CD4-positive, CD25-positive, alpha-beta regulatory T cell (primary cell): ENCODE measurements around the gene SDCCAG8. TPM values are rescaled to one million over a fixed set of nuclear protein-coding genes. Genes with fewer than 3 reads are reported as not detected.

Experiments used
- ATAC-seq, 2 donors: fragments of 150-1000 bp; cut with Tn5 transposase; one replicate each; pipeline ENCODE4 v1.10.0; 2021; ENCODE audit warnings: low read depth in 2 of 2, moderate number of reproducible peaks in 2 of 2, moderate library complexity in 1 of 2
- DNase-seq, 3 donors: peaks; one replicate each; pipeline versions ENCODE4 v3.0.0 to v3.0.0-alpha.2; 2012 to 2022; ENCODE audit warnings: mixed read lengths in 1 of 3
- H3K27ac ChIP-seq: one replicate; pipeline ENCODE4 v1.7.0; 2013; ENCODE audit warnings: mild to moderate bottlenecking, low read length; ENCODE audit not compliant: insufficient read depth, poor library complexity, severe bottlenecking
- H3K27me3 ChIP-seq: one replicate; pipeline ENCODE4 v1.7.0; 2013; ENCODE audit warnings: low read length; ENCODE audit not compliant: control insufficient read depth, insufficient read depth
- H3K36me3 ChIP-seq: one replicate; pipeline ENCODE4 v1.7.0; 2013; ENCODE audit warnings: mild to moderate bottlenecking, low read length, moderate library complexity; ENCODE audit not compliant: control insufficient read depth, insufficient read depth
- H3K4me1 ChIP-seq: 2 replicates; pipeline ENCODE4 v1.7.0; 2013; ENCODE audit warnings: mild to moderate bottlenecking, low read length; ENCODE audit not compliant: insufficient read depth, control insufficient read depth, poor library complexity, severe bottlenecking
- H3K4me3 ChIP-seq: one replicate; pipeline ENCODE4 v1.7.0; 2013; ENCODE audit warnings: low read depth, mild to moderate bottlenecking, low read length, moderate library complexity
- H3K9me3 ChIP-seq, 2 experiments: 1 replicate in 1 of 2; 2 replicates in 1 of 2; pipeline ENCODE4 v1.7.0; 2013; ENCODE audit warnings: low read length in 2 of 2, mild to moderate bottlenecking in 1 of 2, moderate library complexity in 1 of 2; ENCODE audit not compliant: control insufficient read depth in 2 of 2
- H3K27ac Mint-ChIP-seq, 3 donors: one replicate each; pipeline ENCODE4 v1.8.0; 2020 to 2022; ENCODE audit warnings: mild to moderate bottlenecking in 3 of 3, mixed read lengths in 3 of 3, moderate library complexity in 2 of 3
- H3K27me3 Mint-ChIP-seq: one replicate; pipeline ENCODE4 v1.8.0; 2022; ENCODE audit warnings: mild to moderate bottlenecking, mixed read lengths
- H3K36me3 Mint-ChIP-seq: one replicate; pipeline ENCODE4 v1.8.0; 2020; ENCODE audit warnings: mixed read lengths
- H3K4me1 Mint-ChIP-seq, 4 donors: one replicate each; pipeline ENCODE4 v1.8.0; 2020 to 2022; ENCODE audit warnings: mixed read lengths in 4 of 4, mild to moderate bottlenecking in 1 of 4
- H3K4me3 Mint-ChIP-seq, 4 donors: one replicate each; pipeline ENCODE4 v1.8.0; 2020 to 2022; ENCODE audit warnings: mild to moderate bottlenecking in 4 of 4, mixed read lengths in 4 of 4, moderate library complexity in 3 of 4
- H3K9me3 Mint-ChIP-seq, 7 donors: one replicate each; pipeline ENCODE4 v1.8.0; 2020 to 2022; ENCODE audit warnings: mixed read lengths in 7 of 7, mild to moderate bottlenecking in 3 of 7, moderate library complexity in 2 of 7
- polyA plus RNA-seq, 4 donors: library from polyadenylated mRNA; unstranded; fragments of 300-500 nt; fragmentation: Illumina TruSeq; gene quantifications; one replicate each; pipeline ENCODE4 v1.2.3, GENCODE V29; 2021
- total RNA-seq: library from RNA; stranded (reverse); gene quantifications from one replicate; pipeline ENCODE4 v1.2.3, GENCODE V29; 2022

Gene SDCCAG8
- total and polyA plus RNA-seq, 5 donors from 2014 or later, result 19.4 to 28.5 (median 22.7) TPM

- Histone ChIP-seq H3K27me3 (no peaks in the 10 kb centered on the region), H3K27ac (no peak overlapping the region), H3K4me1 (no peaks in the 10 kb centered on the region), H3K36me3 (peaks cover 10% of the 10 kb centered on the region), H3K9me3 (no peaks in the 10 kb centered on the region), H3K4me3 (no peak overlapping the region)
- no peaks in the 10 kb centered on the region for H3K27me3 Mint-ChIP-seq
- no peak overlapping the region for H3K27ac Mint-ChIP-seq
- no peak overlapping the region for H3K4me3 Mint-ChIP-seq
- no peaks in the 10 kb centered on the region for H3K9me3 Mint-ChIP-seq
- ATAC-seq (no peak), DNase-seq (no peak)
- H3K36me3 Mint-ChIP-seq, result peaks cover 45% of the 10 kb centered on the region
- H3K4me1 Mint-ChIP-seq, result no peaks in the 10 kb centered on the region
These were observed 172.2 kb downstream of the SDCCAG8 start for GRCh38 chr1:243428084-243428483.

- peaks cover 10% of the 10 kb centered on the region for H3K36me3 ChIP-seq
These were observed 172.9 kb downstream of the SDCCAG8 start for GRCh38 chr1:243428617-243429342.

GRCh38 chr1:243431591-243431990 lies 175.8 kb downstream of the SDCCAG8 start:
- H3K36me3 Mint-ChIP-seq, result peaks cover 39% of the 10 kb centered on the region
- Histone ChIP-seq H3K9me3 (no peaks in the 10 kb centered on the region), H3K4me1 (no peaks in the 10 kb centered on the region), H3K27me3 (no peaks in the 10 kb centered on the region), H3K36me3 (peaks cover 7% of the 10 kb centered on the region), H3K27ac (no peak overlapping the region), H3K4me3 (no peak overlapping the region)
- ATAC-seq (no peak), DNase-seq (no peak)
- H3K4me1 Mint-ChIP-seq, result peaks cover 0 to 2% (median 0%) of the 10 kb centered on the region in 4 donors
- no peak overlapping the region for H3K4me3 Mint-ChIP-seq
- no peaks in the 10 kb centered on the region for H3K9me3 Mint-ChIP-seq
- no peak overlapping the region for H3K27ac Mint-ChIP-seq
- H3K27me3 Mint-ChIP-seq, result no peaks in the 10 kb centered on the region

More at GRCh38 chr1:243428617-243429342, 172.9 kb downstream of the SDCCAG8 start:
- peaks cover 45% of the 10 kb centered on the region for H3K36me3 Mint-ChIP-seq
- Histone ChIP-seq H3K27ac (no peak overlapping the region), H3K4me1 (no peaks in the 10 kb centered on the region), H3K27me3 (no peaks in the 10 kb centered on the region), H3K4me3 (no peak overlapping the region), H3K9me3 (no peaks in the 10 kb centered on the region)
- ATAC-seq (no peak), DNase-seq (no peak)
- H3K4me3 Mint-ChIP-seq, result no peak overlapping the region
- H3K27ac Mint-ChIP-seq, result no peak overlapping the region
- H3K27me3 Mint-ChIP-seq, result no peaks in the 10 kb centered on the region
- no peaks in the 10 kb centered on the region for H3K4me1 Mint-ChIP-seq
- no peaks in the 10 kb centered on the region for H3K9me3 Mint-ChIP-seq

- DNase-seq, result no peak
- H3K36me3 Mint-ChIP-seq, result peaks cover 35% of the 10 kb centered on the region
- no peak overlapping the region for H3K4me3 ChIP-seq
- ATAC-seq, result no peak
- H3K36me3 ChIP-seq, result peaks cover 6% of the 10 kb centered on the region
- H3K9me3 ChIP-seq, result no peaks in the 10 kb centered on the region
- H3K27ac Mint-ChIP-seq, result no peak overlapping the region
- H3K4me3 Mint-ChIP-seq, result no peak overlapping the region
- H3K9me3 Mint-ChIP-seq, result peaks cover 0 to under 1% (median 0%) of the 10 kb centered on the region in 7 donors
- no peaks in the 10 kb centered on the region for H3K27me3 Mint-ChIP-seq
- peaks cover 0 to 2% (median 0%) of the 10 kb centered on the region in 4 donors for H3K4me1 Mint-ChIP-seq
- H3K27me3 ChIP-seq, result no peaks in the 10 kb centered on the region
- H3K4me1 ChIP-seq, result no peaks in the 10 kb centered on the region
- no peak overlapping the region for H3K27ac ChIP-seq
These were observed 176.3 kb downstream of the SDCCAG8 start for GRCh38 chr1:243432136-243432535.

- H3K9me3 ChIP-seq, result no peaks in the 10 kb centered on the region
- Mint-ChIP-seq H3K4me1 (peaks cover 0 to 5% (median 0%) of the 10 kb centered on the region in 4 donors), H3K27ac (peak overlapping the region in 1 of 3 donors; percentile 20), H3K9me3 (peaks cover 0 to 2% (median 0%) of the 10 kb centered on the region in 7 donors), H3K27me3 (no peaks in the 10 kb centered on the region), H3K36me3 (peaks cover 31% of the 10 kb centered on the region), H3K4me3 (no peak overlapping the region)
- DNase-seq (no peak), ATAC-seq (no peak)
- H3K4me3 ChIP-seq, result no peak overlapping the region
- no peak overlapping the region for H3K27ac ChIP-seq
- no peaks in the 10 kb centered on the region for H3K27me3 ChIP-seq
- no peaks in the 10 kb centered on the region for H3K36me3 ChIP-seq
- H3K4me1 ChIP-seq, result no peaks in the 10 kb centered on the region
These were observed 178.0 kb downstream of the SDCCAG8 start for GRCh38 chr1:243433737-243434370.

GRCh38 chr1:243434594-243434993 lies 178.8 kb downstream of the SDCCAG8 start:
- Histone ChIP-seq H3K9me3 (no peaks in the 10 kb centered on the region), H3K4me1 (no peaks in the 10 kb centered on the region), H3K27ac (no peak overlapping the region), H3K4me3 (no peak overlapping the region), H3K27me3 (no peaks in the 10 kb centered on the region), H3K36me3 (no peaks in the 10 kb centered on the region)
- no peak overlapping the region for H3K27ac Mint-ChIP-seq
- ATAC-seq (no peak), DNase-seq (no peak)
- H3K4me3 Mint-ChIP-seq, result no peak overlapping the region
- no peaks in the 10 kb centered on the region for H3K27me3 Mint-ChIP-seq
- H3K36me3 Mint-ChIP-seq, result peaks cover 31% of the 10 kb centered on the region
- peaks cover 0 to 2% (median 0%) of the 10 kb centered on the region in 7 donors for H3K9me3 Mint-ChIP-seq
- H3K4me1 Mint-ChIP-seq, result peaks cover 0 to 5% (median 0%) of the 10 kb centered on the region in 4 donors

- peaks cover 25% of the 10 kb centered on the region for H3K36me3 Mint-ChIP-seq
- DNase-seq (no peak), ATAC-seq (no peak)
- no peak overlapping the region for H3K4me3 ChIP-seq
- no peak overlapping the region for H3K27ac ChIP-seq
- no peaks in the 10 kb centered on the region for H3K36me3 ChIP-seq
- no peak overlapping the region for H3K27ac Mint-ChIP-seq
- H3K4me3 Mint-ChIP-seq, result no peak overlapping the region
- no peaks in the 10 kb centered on the region for H3K9me3 ChIP-seq
- peaks cover 0 to 6% (median 0%) of the 10 kb centered on the region in 4 donors for H3K4me1 Mint-ChIP-seq
- H3K27me3 ChIP-seq, result no peaks in the 10 kb centered on the region
- no peaks in the 10 kb centered on the region for H3K27me3 Mint-ChIP-seq
- peaks cover 0 to 2% (median 0%) of the 10 kb centered on the region in 7 donors for H3K9me3 Mint-ChIP-seq
- H3K4me1 ChIP-seq, result no peaks in the 10 kb centered on the region
These were observed 180.0 kb downstream of the SDCCAG8 start for GRCh38 chr1:243435836-243436235.
